Endothelial cell (in vitro differentiated cells): Measurements from ENCODE around the gene EPHA8. TPM values are rescaled to one million over a fixed set of nuclear protein-coding genes. Genes with fewer than 3 reads are reported as not detected.

ENCODE experiments used
- DNase-seq: peaks from one replicate; pipeline ENCODE4 v3.0.0; 2021; ENCODE audit warnings: low spot score
- H3K27ac Mint-ChIP-seq: one replicate; pipeline ENCODE4 v1.8.0; 2021; ENCODE audit warnings: mixed read lengths, inconsistent platforms; ENCODE audit not compliant: unreplicated experiment
- H3K27me3 Mint-ChIP-seq: one replicate; pipeline ENCODE4 v1.8.0; 2021; ENCODE audit warnings: mild to moderate bottlenecking, moderate library complexity, mixed read lengths, inconsistent platforms; ENCODE audit not compliant: unreplicated experiment
- H3K36me3 Mint-ChIP-seq: one replicate; pipeline ENCODE4 v1.8.0; 2021; ENCODE audit warnings: mild to moderate bottlenecking, low read depth, mixed read lengths, inconsistent platforms; ENCODE audit not compliant: unreplicated experiment
- H3K4me1 Mint-ChIP-seq: one replicate; pipeline ENCODE4 v1.8.0; 2021; ENCODE audit warnings: mild to moderate bottlenecking, mixed read lengths, inconsistent platforms; ENCODE audit not compliant: unreplicated experiment
- H3K4me3 Mint-ChIP-seq: one replicate; pipeline ENCODE4 v1.8.0; 2021; ENCODE audit warnings: mild to moderate bottlenecking, mixed read lengths, inconsistent platforms; ENCODE audit not compliant: unreplicated experiment
- H3K9me3 Mint-ChIP-seq: one replicate; pipeline ENCODE4 v1.8.0; 2021; ENCODE audit warnings: mixed read lengths, inconsistent platforms; ENCODE audit not compliant: unreplicated experiment
- CTCF ChIP-seq: fragments of 200-600 bp; sonication (generic); IDR thresholded peaks from one replicate; pipeline ENCODE4 v1.5.0; 2021; ENCODE audit warnings: antibody characterized with exemption; ENCODE audit not compliant: unreplicated experiment
- total RNA-seq: library from RNA; stranded (reverse); fragmentation: NEBNext Ultra II Directional; extraction: Animal tissue kit (Norgen Biotek cat#: 25700); gene quantifications from one replicate; pipeline ENCODE4 v1.2.1, GENCODE V29; 2021; ENCODE audit not compliant: unreplicated experiment

EPHA8 gene
- total RNA-seq, 1 donor from 2014 or later, result not detected

GRCh38 chr1:22525646-22526045 is 37.6 kb upstream of the EPHA8 start:
- Mint-ChIP-seq H3K4me3 (no peak overlapping the region), H3K27ac (no peak overlapping the region), H3K4me1 (peaks cover 2% of the 10 kb centered on the region), H3K9me3 (no peaks in the 10 kb centered on the region), H3K27me3 (peaks cover 2% of the 10 kb centered on the region), H3K36me3 (peaks cover 36% of the 10 kb centered on the region)
- no peak for TF ChIP-seq CTCF
- no peak for DNase-seq

DNA sequence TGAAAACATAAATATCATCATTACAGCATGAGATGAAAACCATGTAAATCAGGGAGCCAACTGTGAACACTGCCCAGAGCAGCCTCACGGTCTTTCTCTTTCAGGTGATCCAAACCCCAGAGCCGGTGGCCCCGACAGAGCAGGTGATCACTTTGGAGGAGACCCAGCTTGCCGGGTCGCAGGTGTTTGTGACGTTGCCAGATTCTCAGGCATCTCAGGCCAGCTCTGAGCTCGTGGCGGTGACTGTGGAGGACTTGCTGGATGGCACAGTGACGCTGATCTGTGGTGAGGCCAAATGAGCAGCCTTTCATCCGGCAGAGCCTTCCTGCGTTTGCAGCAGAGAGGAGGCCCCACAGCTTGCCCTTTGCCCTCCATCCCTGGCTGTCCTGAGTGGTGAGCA is 37.2 kb upstream of the EPHA8 start:
- H3K9me3 Mint-ChIP-seq, result no peaks in the 10 kb centered on the region
- TF ChIP-seq CTCF, result no peak
- no peak overlapping the region for H3K27ac Mint-ChIP-seq

GRCh38 chr1:22526677-22527076 is 36.6 kb upstream of the EPHA8 start:
- no peak for TF ChIP-seq CTCF
- H3K4me1 Mint-ChIP-seq, result peaks cover 2% of the 10 kb centered on the region
- peaks cover 2% of the 10 kb centered on the region for H3K27me3 Mint-ChIP-seq
- H3K36me3 Mint-ChIP-seq, result peaks cover 35% of the 10 kb centered on the region
- no peak overlapping the region for H3K27ac Mint-ChIP-seq
- no peak for DNase-seq
- no peaks in the 10 kb centered on the region for H3K9me3 Mint-ChIP-seq
- no peak overlapping the region for H3K4me3 Mint-ChIP-seq

More for the DNA sequence above, 37.2 kb upstream of the EPHA8 start:
- H3K36me3 Mint-ChIP-seq, result peaks cover 35% of the 10 kb centered on the region
- H3K4me1 Mint-ChIP-seq, result peaks cover 2% of the 10 kb centered on the region
- no peak overlapping the region for H3K4me3 Mint-ChIP-seq
- no peak for DNase-seq
- H3K27me3 Mint-ChIP-seq, result peaks cover 2% of the 10 kb centered on the region

DNA sequence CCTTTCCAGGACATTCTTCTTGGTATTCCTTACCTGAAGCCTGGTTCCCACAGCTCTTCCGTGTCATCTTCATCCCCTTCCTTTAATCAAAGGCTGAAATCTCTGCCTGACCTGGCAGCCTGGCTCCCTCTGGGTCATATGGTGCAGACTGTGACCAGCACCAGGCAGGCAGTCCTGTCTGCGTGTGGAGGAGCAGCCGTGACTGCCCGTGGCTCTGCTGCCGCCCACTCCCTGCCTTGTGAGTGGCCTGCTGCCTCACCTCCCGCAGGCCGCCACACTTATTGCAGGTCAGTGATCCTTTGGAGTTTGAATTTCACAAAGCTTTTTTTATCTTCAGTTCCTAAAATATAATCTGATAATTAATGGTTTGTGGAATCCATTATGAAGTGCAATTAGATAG is 36.2 kb upstream of the EPHA8 start:
- no peak overlapping the region for H3K4me3 Mint-ChIP-seq
- peak; percentile 20 for TF ChIP-seq CTCF
- no peaks in the 10 kb centered on the region for H3K9me3 Mint-ChIP-seq
- DNase-seq, result no peak
- peaks cover 2% of the 10 kb centered on the region for H3K27me3 Mint-ChIP-seq
- H3K36me3 Mint-ChIP-seq, result peaks cover 32% of the 10 kb centered on the region
- no peaks in the 10 kb centered on the region for H3K4me1 Mint-ChIP-seq
- H3K27ac Mint-ChIP-seq, result no peak overlapping the region

- Mint-ChIP-seq H3K27ac (no peak overlapping the region), H3K36me3 (peaks cover 30% of the 10 kb centered on the region), H3K9me3 (no peaks in the 10 kb centered on the region), H3K27me3 (peaks cover 2% of the 10 kb centered on the region), H3K4me3 (no peak overlapping the region), H3K4me1 (no peaks in the 10 kb centered on the region)
- no peak for DNase-seq
- no peak for TF ChIP-seq CTCF
Observed at GRCh38 chr1:22527555-22528296, 35.6 kb upstream of the EPHA8 start.
